Uterus (tissue), 4 donors: ENCODE data around the gene AMBP. TPM values are rescaled to one million over a fixed set of nuclear protein-coding genes. Genes with fewer than 3 reads are reported as not detected.
"Not testable (repeated sequence)": the region's sequence is repeated elsewhere in the genome, so short reads cannot be mapped to it uniquely, and the experiment has no call there.

ENCODE experiments used
- DNase-seq, 2 donors: peaks; one replicate each; pipeline ENCODE4 v3.0.0-alpha.2; 2019 to 2020
- H3K27ac ChIP-seq, 2 donors: fragments of 200-600 bp; sonication (generic); 1 replicate in 1 of 2; 2 replicates in 1 of 2; pipeline ENCODE4 v1.5.1; 2016 to 2018
- H3K27me3 ChIP-seq, 2 donors: fragments of 200-600 bp; sonication (generic); one replicate each; pipeline ENCODE4 v1.5.1; 2018 to 2019; ENCODE audit warnings: control low read depth in 1 of 2
- H3K36me3 ChIP-seq, 2 donors: fragments of 200-600 bp; sonication (generic); one replicate each; pipeline ENCODE4 v1.5.1; 2019; ENCODE audit warnings: control low read depth in 1 of 2
- H3K4me1 ChIP-seq, 2 donors: fragments of 200-600 bp; sonication (generic); one replicate each; pipeline ENCODE4 v1.5.1; 2018 to 2019; ENCODE audit warnings: control low read depth in 1 of 2
- H3K4me3 ChIP-seq, 2 donors: fragments of 200-600 bp; sonication (generic); 1 replicate in 1 of 2; 2 replicates in 1 of 2; pipeline ENCODE4 v1.5.1; 2018 to 2019; ENCODE audit warnings: mild to moderate bottlenecking in 1 of 2
- H3K9me3 ChIP-seq, 2 donors: fragments of 200-600 bp; sonication (generic); one replicate each; pipeline ENCODE4 v1.5.1; 2019; ENCODE audit warnings: control low read depth in 1 of 2
- POLR2A ChIP-seq, 2 donors: fragments of 450-650 bp; IDR thresholded peaks; one replicate each; pipeline ENCODE4 v1.6.1; 2016; ENCODE audit warnings: antibody characterized with exemption in 2 of 2, mild to moderate bottlenecking in 1 of 2, moderate library complexity in 1 of 2
- intact Hi-C: fragments of 100-400 bp; cut with DNase I; formaldehyde crosslinking; loops from one replicate; pipeline ENCODE4 v1.15.1; 2023; ENCODE audit warnings: low total_unique reads
- total RNA-seq, 4 donors: library from RNA; depleted of rRNA in 3 of 4; stranded (reverse); fragments of >200 nt in 3 of 4; gene quantifications; one replicate each; pipeline versions ENCODE4 v1.1.0 to v1.2.4, GENCODE V29; 2014 to 2023
- TF ChIP-seq, protein P1 (sequence below), 4 experiments: fragments of 200-600 bp in 2 of 4; fragments of 450-650 bp in 2 of 4; sonication (generic) in 2 of 4; IDR thresholded peaks; one replicate each; pipeline ENCODE4 v1.5.1; 2016 to 2019; ENCODE audit warnings: antibody characterized with exemption in 4 of 4, mild to moderate bottlenecking in 2 of 4, moderate library complexity in 1 of 4
- donor health status: DM: yes; HTN: yes; CAD: no.

Gene AMBP
- total RNA-seq, 4 donors from 2014 or later, result 1.3 TPM; not detected in 3

- Histone ChIP-seq H3K27ac (no peak overlapping the region), H3K4me1 (no peaks in the 10 kb centered on the region), H3K27me3 (no peaks in the 10 kb centered on the region), H3K9me3 (no peaks in the 10 kb centered on the region), H3K36me3 (no peaks in the 10 kb centered on the region), H3K4me3 (no peak overlapping the region)
- no peak for DNase-seq
- TF ChIP-seq POLR2A (IDR thresholded peaks at IDR 0.05), result no peak
- TF ChIP-seq, protein P1, sequence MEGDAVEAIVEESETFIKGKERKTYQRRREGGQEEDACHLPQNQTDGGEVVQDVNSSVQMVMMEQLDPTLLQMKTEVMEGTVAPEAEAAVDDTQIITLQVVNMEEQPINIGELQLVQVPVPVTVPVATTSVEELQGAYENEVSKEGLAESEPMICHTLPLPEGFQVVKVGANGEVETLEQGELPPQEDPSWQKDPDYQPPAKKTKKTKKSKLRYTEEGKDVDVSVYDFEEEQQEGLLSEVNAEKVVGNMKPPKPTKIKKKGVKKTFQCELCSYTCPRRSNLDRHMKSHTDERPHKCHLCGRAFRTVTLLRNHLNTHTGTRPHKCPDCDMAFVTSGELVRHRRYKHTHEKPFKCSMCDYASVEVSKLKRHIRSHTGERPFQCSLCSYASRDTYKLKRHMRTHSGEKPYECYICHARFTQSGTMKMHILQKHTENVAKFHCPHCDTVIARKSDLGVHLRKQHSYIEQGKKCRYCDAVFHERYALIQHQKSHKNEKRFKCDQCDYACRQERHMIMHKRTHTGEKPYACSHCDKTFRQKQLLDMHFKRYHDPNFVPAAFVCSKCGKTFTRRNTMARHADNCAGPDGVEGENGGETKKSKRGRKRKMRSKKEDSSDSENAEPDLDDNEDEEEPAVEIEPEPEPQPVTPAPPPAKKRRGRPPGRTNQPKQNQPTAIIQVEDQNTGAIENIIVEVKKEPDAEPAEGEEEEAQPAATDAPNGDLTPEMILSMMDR (IDR thresholded peaks at IDR 0.05), result no peak
- intact Hi-C loops, result no loop called here
Observed at GRCh38 chr9:114086009-114086408, 7.9 kb upstream of the AMBP start.

DNA sequence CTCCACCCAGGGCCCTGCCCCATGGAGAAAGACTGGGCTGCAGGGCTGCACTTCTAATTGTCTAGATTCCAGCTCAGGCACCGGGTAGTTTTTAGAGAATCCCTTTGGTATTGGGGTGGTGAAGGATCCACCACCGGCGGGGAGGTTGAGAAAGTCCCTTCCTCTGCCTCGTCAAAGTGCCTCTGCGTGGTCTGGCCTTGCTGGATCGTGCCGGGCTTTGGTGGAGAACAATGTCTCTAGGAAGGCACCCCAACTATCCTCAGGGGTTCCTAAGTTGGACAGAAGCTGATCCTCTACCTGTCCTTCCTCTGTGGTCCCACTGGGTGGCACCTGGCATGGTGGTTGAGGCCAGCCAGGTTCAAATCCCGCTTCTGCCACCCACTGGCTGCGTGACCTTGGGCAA lies 7.3 kb upstream of the AMBP start:
- H3K9me3 ChIP-seq, result no peaks in the 10 kb centered on the region
- no peak for TF ChIP-seq POLR2A (IDR thresholded peaks at IDR 0.05)
- TF ChIP-seq, protein P1 (IDR thresholded peaks at IDR 0.05), result no peak
- no peak overlapping the region for H3K27ac ChIP-seq
- intact Hi-C loops, result no loop called here
- no peak overlapping the region for H3K4me3 ChIP-seq
- no peaks in the 10 kb centered on the region for H3K4me1 ChIP-seq
- peak in 1 of 2 donors; percentile 5 for DNase-seq
- H3K27me3 ChIP-seq, result no peaks in the 10 kb centered on the region
- no peaks in the 10 kb centered on the region for H3K36me3 ChIP-seq

GRCh38 chr9:114084282-114085073 lies 6.4 kb upstream of the AMBP start:
- no peaks in the 10 kb centered on the region for H3K9me3 ChIP-seq
- H3K36me3 ChIP-seq, result no peaks in the 10 kb centered on the region
- H3K4me3 ChIP-seq, result no peak overlapping the region
- no peaks in the 10 kb centered on the region for H3K4me1 ChIP-seq
- intact Hi-C loops, result no loop called here
- TF ChIP-seq, protein P1 (IDR thresholded peaks at IDR 0.05), result no peak
- no peak for TF ChIP-seq POLR2A (IDR thresholded peaks at IDR 0.05)
- no peak for DNase-seq
- no peak overlapping the region for H3K27ac ChIP-seq
- no peaks in the 10 kb centered on the region for H3K27me3 ChIP-seq

- H3K27me3 ChIP-seq, result no peaks in the 10 kb centered on the region
- intact Hi-C loops, result no loop called here
- H3K27ac ChIP-seq, result no peak overlapping the region
- H3K4me3 ChIP-seq, result no peak overlapping the region
- no peaks in the 10 kb centered on the region for H3K9me3 ChIP-seq
- no peak for DNase-seq
- TF ChIP-seq, protein P1 (IDR thresholded peaks at IDR 0.05), result no peak
- TF ChIP-seq POLR2A (IDR thresholded peaks at IDR 0.05), result no peak
- no peaks in the 10 kb centered on the region for H3K4me1 ChIP-seq
- no peaks in the 10 kb centered on the region for H3K36me3 ChIP-seq
Observed at GRCh38 chr9:114083666-114084065, 5.6 kb upstream of the AMBP start.

DNA sequence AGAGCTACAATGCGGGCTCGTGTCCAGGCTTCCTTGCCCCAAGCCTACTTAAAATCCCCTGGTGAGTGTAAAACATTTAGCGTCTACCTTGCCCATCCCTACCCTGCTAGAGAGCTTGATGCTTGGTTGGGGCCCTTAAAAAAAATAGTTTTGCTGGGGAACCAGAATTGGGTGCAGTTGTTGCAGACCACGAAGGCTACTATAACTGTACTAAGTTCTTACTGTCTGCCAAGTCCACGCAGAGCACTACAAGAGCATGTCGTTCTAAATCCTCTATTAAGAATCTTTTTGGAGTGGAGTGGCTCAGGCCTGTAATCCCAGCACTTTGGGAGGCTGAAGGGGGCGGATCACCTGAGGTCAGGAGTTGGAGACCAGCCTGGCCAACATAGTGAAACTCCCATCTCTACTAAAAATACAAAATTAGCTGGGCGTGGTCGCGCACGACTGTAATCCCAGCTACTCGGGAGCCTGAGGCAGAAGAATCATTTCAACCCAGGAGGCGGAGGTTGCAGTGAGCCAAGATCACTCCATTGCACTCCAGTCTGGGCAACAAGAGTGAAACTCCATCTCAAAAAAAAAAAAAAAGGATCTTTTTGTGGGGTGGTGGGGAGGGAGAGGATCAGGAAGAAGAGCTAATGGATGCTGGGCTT lies 4.8 kb upstream of the AMBP start:
- H3K27me3 ChIP-seq, H3K9me3 ChIP-seq, H3K36me3 ChIP-seq, H3K4me1 ChIP-seq, H3K27ac ChIP-seq, intact Hi-C loops, H3K4me3 ChIP-seq, DNase-seq: not testable (repeated sequence)
